SK-N-SH (cell line): ENCODE data around the gene ZNF148. TPM values are rescaled to one million over a fixed set of nuclear protein-coding genes. Genes with fewer than 3 reads are reported as not detected.

Experiments used
- CTCF ChIA-PET: fragments of 300-600, 350-600 bp; formaldehyde crosslinking; extraction: SDS; loops from one replicate; lab custom pipeline; 2021; lab: Yijun Ruan, JAX
- POLR2A ChIA-PET: fragments of 350-600 bp; sonication (Branson Sonifier 250); formaldehyde crosslinking; extraction: SDS; loops from one replicate; lab custom pipeline; 2020; ENCODE audit warnings: antibody characterized with exemption, inconsistent platforms; lab: Yijun Ruan, JAX
- DNase-seq: peaks from one replicate; pipeline ENCODE4 v3.0.0; 2012
- H2AFZ ChIP-seq: fragments of 200-600 bp; sonication (generic); 2 replicates; pipeline ENCODE4 v1.8.1; 2016; ENCODE audit warnings: antibody characterized with exemption, mild to moderate bottlenecking, low read depth
- H3F3A ChIP-seq: fragments of 200-600 bp; sonication (generic); replicated peaks from 2 replicates; pipeline ENCODE3; 2016; ENCODE audit warnings: antibody characterized with exemption, mild to moderate bottlenecking; ENCODE audit not compliant: insufficient read depth
- H3K27ac ChIP-seq, 2 experiments: fragments of 200-500 bp in 1 of 2; fragments of 200-600 bp in 1 of 2; sonication (Bioruptor generic) in 1 of 2; sonication (generic), shearing (Covaris generic) in 1 of 2; 2 replicates each; pipeline versions ENCODE4 v1.5.1 to v1.6.1; 2014 to 2016; ENCODE audit warnings: low read depth in 2 of 2, inconsistent platforms in 1 of 2, low read length in 1 of 2, mild to moderate bottlenecking in 1 of 2, mixed read lengths in 1 of 2
- H3K27me3 ChIP-seq: fragments of 200-600 bp; sonication (generic), shearing (Covaris generic); 2 replicates; pipeline ENCODE4 v1.6.1; 2016; ENCODE audit warnings: mixed run types; ENCODE audit not compliant: insufficient read depth
- H3K36me3 ChIP-seq, 2 experiments: fragments of 200-500 bp in 1 of 2; fragments of 200-600 bp in 1 of 2; sonication (Bioruptor generic) in 1 of 2; sonication (generic) in 1 of 2; replicated peaks in 1 of 2; 2 replicates each; pipeline versions ENCODE3 to v1.5.1; 2014 to 2016; ENCODE audit warnings: low read length in 1 of 2, mild to moderate bottlenecking in 1 of 2; ENCODE audit not compliant: insufficient read depth in 2 of 2, control insufficient read depth in 1 of 2
- H3K4me1 ChIP-seq, 2 experiments: fragments of 200-500 bp in 1 of 2; fragments of 200-600 bp in 1 of 2; sonication (Bioruptor generic) in 1 of 2; sonication (generic), shearing (Covaris generic) in 1 of 2; 2 replicates each; pipeline versions ENCODE4 v1.5.1 to v1.6.1; 2014 to 2016; ENCODE audit warnings: low read depth in 1 of 2, low read length in 1 of 2, mixed run types in 1 of 2; ENCODE audit not compliant: insufficient read depth in 2 of 2, control insufficient read depth in 1 of 2
- H3K4me2 ChIP-seq: fragments of 200-600 bp; sonication (generic), shearing (Covaris generic); 2 replicates; pipeline ENCODE4 v1.6.1; 2017; ENCODE audit warnings: mixed run types
- H3K4me3 ChIP-seq, 2 experiments: fragments of 200-500 bp in 1 of 2; fragments of 200-600 bp in 1 of 2; sonication (Bioruptor generic) in 1 of 2; sonication (generic), shearing (Covaris generic) in 1 of 2; 2 replicates each; pipeline versions ENCODE4 v1.5.1 to v1.8.1; 2014 to 2016; ENCODE audit warnings: low read depth in 2 of 2, inconsistent platforms in 1 of 2, low read length in 1 of 2, mild to moderate bottlenecking in 1 of 2, mixed read lengths in 1 of 2, moderate library complexity in 1 of 2
- H3K79me2 ChIP-seq: fragments of 200-600 bp; sonication (generic); 2 replicates; pipeline ENCODE4 v1.8.1; 2017; ENCODE audit warnings: mild to moderate bottlenecking; ENCODE audit not compliant: insufficient read depth
- H3K9ac ChIP-seq: fragments of 200-600 bp; sonication (generic); 2 replicates; pipeline ENCODE4 v1.6.1; 2017; ENCODE audit warnings: mixed run types
- H3K9me2 ChIP-seq: fragments of 200-600 bp; sonication (generic); 2 replicates; pipeline ENCODE4 v1.6.1; 2017; ENCODE audit warnings: mixed run types
- H3K9me3 ChIP-seq: fragments of 200-600 bp; sonication (generic); 2 replicates; pipeline ENCODE4 v1.6.1; 2017; ENCODE audit warnings: mixed run types, mild to moderate bottlenecking, moderate library complexity
- H4K20me1 ChIP-seq: fragments of 200-600 bp; sonication (generic); 2 replicates; pipeline ENCODE4 v1.6.1; 2017; ENCODE audit warnings: mild to moderate bottlenecking, mixed run types; ENCODE audit not compliant: insufficient read depth
- ELF1 ChIP-seq: IDR thresholded peaks from 2 replicates; pipeline ENCODE4 v1.4.0; 2012
- EZH2phosphoT487 ChIP-seq: fragments of 200-600 bp; sonication (generic); IDR thresholded peaks from 2 replicates; pipeline ENCODE4 v1.6.1; 2017; ENCODE audit warnings: low read depth, mixed run types, mild to moderate bottlenecking, antibody characterized with exemption, moderate library complexity, borderline replicate concordance
- FOXM1 ChIP-seq: IDR thresholded peaks from 2 replicates; pipeline ENCODE4 v1.4.0; 2012; ENCODE audit warnings: low read depth, mild to moderate bottlenecking
- IRF3 ChIP-seq: fragments of 150-350 bp; IDR thresholded peaks from 2 replicates; pipeline ENCODE4 v1.6.1; 2016; ENCODE audit warnings: mild to moderate bottlenecking, low read depth, low read length
- JUND ChIP-seq: IDR thresholded peaks from 2 replicates; pipeline ENCODE4 v1.4.0; 2012
- NFIC ChIP-seq: IDR thresholded peaks from 2 replicates; pipeline ENCODE4 v1.4.0; 2012; ENCODE audit warnings: borderline replicate concordance
- RCOR1 ChIP-seq: fragments of 150-350 bp; IDR thresholded peaks from 2 replicates; pipeline ENCODE4 v1.6.1; 2017; ENCODE audit warnings: antibody characterized with exemption, low read length
- REST ChIP-seq: IDR thresholded peaks from 2 replicates; pipeline ENCODE4 v1.6.1; 2012; ENCODE audit warnings: mild to moderate bottlenecking, low read depth, low read length, moderate library complexity
- RFX5 ChIP-seq: IDR thresholded peaks from 2 replicates; pipeline ENCODE4 v1.6.1; 2012; ENCODE audit warnings: mild to moderate bottlenecking, improper control_type of control experiment, low read length
- RXRA ChIP-seq: IDR thresholded peaks from 2 replicates; pipeline ENCODE4 v1.4.0; 2012; ENCODE audit warnings: low read depth, mild to moderate bottlenecking, borderline replicate concordance
- TAF1 ChIP-seq: IDR thresholded peaks from 2 replicates; pipeline ENCODE4 v1.6.1; 2012; ENCODE audit warnings: low read depth, mild to moderate bottlenecking, low read length, moderate library complexity, borderline replicate concordance
- USF2 ChIP-seq: fragments of 150-350 bp; IDR thresholded peaks from 2 replicates; pipeline ENCODE4 v1.6.1; 2017; ENCODE audit warnings: antibody characterized with exemption, low read length, low read depth, borderline replicate concordance
- ZBTB33 ChIP-seq: IDR thresholded peaks from 2 replicates; pipeline ENCODE4 v1.4.0; 2012; ENCODE audit warnings: low read depth, borderline replicate concordance
- WGBS: methylation state at CpG from one replicate; pipeline ENCODE4 v1.1.6; 2017; ENCODE audit warnings: low lambda C conversion rate; 5-methylcytosine and 5-hydroxymethylcytosine counted together
- polyA plus RNA-seq, 3 experiments: library from polyadenylated mRNA; depleted of rRNA; stranded (reverse); fragments of >200 nt; gene quantifications; 2 replicates each; pipeline ENCODE4 v1.2.3, GENCODE V29; 2012

The ZNF148 gene
- polyA plus RNA-seq, 1 of the 3 experiments (the other 2 are of a cell fraction): 5.1 TPM

- DNase-seq: no peak
- 85% methylated on average over 3 of the region's 3 CpGs for WGBS
- Histone ChIP-seq H3K27ac (no peak overlapping the region), H3K4me3 (no peak overlapping the region), H3K4me1 (no peaks in the 10 kb centered on the region), H3K9me2 (no peaks in the 10 kb centered on the region), H3K79me2 (no peaks in the 10 kb centered on the region), H3K27me3 (no peaks in the 10 kb centered on the region), H3K4me2 (no peak overlapping the region), H3K36me3 (no peaks in the 10 kb centered on the region), H2AFZ (no peak overlapping the region), H3K9me3 (no peaks in the 10 kb centered on the region), H3K9ac (no peak overlapping the region), H3F3A (no peaks in the 10 kb centered on the region), H4K20me1 (no peaks in the 10 kb centered on the region)
- POLR2A ChIA-PET: no interaction called here
- CTCF ChIA-PET: interaction anchor here (0.9 to 1.3 kb wide), 3 partner anchors 11 to 258 kb away, joined by 3 read pairs; no protein-coding TSS in a partner anchor
- TF ChIP-seq IRF3: no peak
- TF ChIP-seq NFIC: no peak
- TF ChIP-seq RFX5: no peak
- TF ChIP-seq JUND: no peak
- TF ChIP-seq ZBTB33: no peak
- no peak for TF ChIP-seq REST
- no peak for TF ChIP-seq ELF1
- TF ChIP-seq USF2: no peak
- TF ChIP-seq RXRA: no peak
- no peak for TF ChIP-seq EZH2phosphoT487
- no peak for TF ChIP-seq RCOR1
- no peak for TF ChIP-seq FOXM1
- TF ChIP-seq TAF1: no peak
Observed at GRCh38 chr3:125179143-125179883, 195.8 kb downstream of the ZNF148 start.
